ENCODE measurements around the gene ZBED6. TPM values are rescaled to one million over a fixed set of nuclear protein-coding genes. Genes with fewer than 3 reads are reported as not detected.

The ZBED6 gene
- total and polyA plus RNA-seq, 9 of the 15 experiments (the other 6 are each of a cell fraction or from before 2014, with no cell fraction given) = 0.21 to 16.6 (median 5.0) TPM

DNA sequence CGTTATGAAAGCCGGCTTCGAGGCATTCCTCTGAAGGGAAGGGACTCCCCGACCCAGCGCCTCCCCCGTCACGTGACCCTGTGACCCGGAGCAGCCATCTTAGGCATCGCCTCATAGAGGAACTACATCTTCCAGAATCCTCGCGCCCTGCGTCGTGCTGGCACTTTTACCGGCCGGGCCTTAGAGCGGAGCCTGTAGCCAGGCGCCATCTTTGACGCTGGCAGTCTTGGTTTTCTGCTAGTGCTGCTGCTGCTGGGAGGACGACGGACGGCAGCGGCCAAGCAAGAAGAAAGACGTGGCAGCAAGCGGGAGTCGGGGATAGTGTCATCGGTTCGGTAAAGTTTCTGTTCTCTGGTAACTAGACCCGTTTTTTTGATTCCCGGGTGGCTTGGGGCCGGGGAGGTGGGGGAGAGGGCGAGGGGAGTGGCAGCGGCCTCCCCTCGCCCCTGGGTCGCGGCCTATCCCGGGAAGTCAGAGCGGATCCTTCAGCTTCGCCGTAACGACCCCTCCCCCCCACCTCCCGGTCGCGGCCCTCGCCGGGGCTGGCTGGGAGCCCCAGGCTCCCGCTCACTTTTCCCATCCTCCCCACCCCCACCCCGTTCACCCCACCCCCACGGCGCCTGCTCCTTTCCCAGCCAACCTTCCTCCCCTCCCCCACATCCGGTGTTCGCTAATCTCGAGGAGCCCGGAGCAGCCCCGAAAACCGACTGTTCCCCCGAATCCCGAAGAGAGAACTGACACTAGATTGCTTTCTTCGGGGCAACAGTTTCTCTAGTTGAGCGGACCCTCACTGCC lies at the start of gene ZBED6, which contains the start of gene ZC3H11A (continued):
- TF ChIP-seq ZBED1 (IDR thresholded peaks at IDR 0.05) (0 out of 2 replicates have a peak, but pooled peaks have one; percentile 33), FOXK2 (conservative IDR thresholded peaks at IDR 0.05 in 1 of 2, IDR thresholded peaks at IDR 0.05 in 1 of 2; ENCODE audit: low read depth in 2 of 2) (peak; percentile 77 to 89; a peak in 3 of 4 replicates), RBM15 (IDR thresholded peaks at IDR 0.05; ENCODE audit: insufficient read depth, low read length) (no peak), POLR2B (IDR thresholded peaks at IDR 0.05; ENCODE audit: low read depth, partially characterized antibody) (peak; percentile 88), ZNF717 (CRISPR knock-in tag; IDR thresholded peaks at IDR 0.05) (no peak), FOXA3 (CRISPR knock-in tag; conservative IDR thresholded peaks at IDR 0.05 in 1 of 2, IDR thresholded peaks at IDR 0.05 in 1 of 2) (no peak), NR0B1 (IDR thresholded peaks at IDR 0.05; ENCODE audit: partially characterized antibody) (no peak), CBX5 (IDR thresholded peaks at IDR 0.05; ENCODE audit: borderline replicate concordance, low read depth) (no peak), MTA2 (IDR thresholded peaks at IDR 0.05; ENCODE audit: low read depth) (no peak), RBM17 (IDR thresholded peaks at IDR 0.05; ENCODE audit: borderline replicate concordance, low read depth, low read length) (no peak), SMARCB1 (IDR thresholded peaks at IDR 0.05; ENCODE audit: insufficient read length, low read depth) (no peak), ZBTB49 (CRISPR knock-in tag; IDR thresholded peaks at IDR 0.05; ENCODE audit: borderline replicate concordance) (no peak), ZNF24 (IDR thresholded peaks at IDR 0.05) (no peak)
- TF ChIP-seq, protein P1, sequence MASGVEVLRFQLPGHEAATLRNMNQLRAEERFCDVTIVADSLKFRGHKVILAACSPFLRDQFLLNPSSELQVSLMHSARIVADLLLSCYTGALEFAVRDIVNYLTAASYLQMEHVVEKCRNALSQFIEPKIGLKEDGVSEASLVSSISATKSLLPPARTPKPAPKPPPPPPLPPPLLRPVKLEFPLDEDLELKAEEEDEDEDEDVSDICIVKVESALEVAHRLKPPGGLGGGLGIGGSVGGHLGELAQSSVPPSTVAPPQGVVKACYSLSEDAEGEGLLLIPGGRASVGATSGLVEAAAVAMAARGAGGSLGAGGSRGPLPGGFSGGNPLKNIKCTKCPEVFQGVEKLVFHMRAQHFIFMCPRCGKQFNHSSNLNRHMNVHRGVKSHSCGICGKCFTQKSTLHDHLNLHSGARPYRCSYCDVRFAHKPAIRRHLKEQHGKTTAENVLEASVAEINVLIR (CRISPR knock-in tag; IDR thresholded peaks at IDR 0.05) = peak; percentile 66; the same call in 1 of the 2 replicates
- TF ChIP-seq, protein P2, sequence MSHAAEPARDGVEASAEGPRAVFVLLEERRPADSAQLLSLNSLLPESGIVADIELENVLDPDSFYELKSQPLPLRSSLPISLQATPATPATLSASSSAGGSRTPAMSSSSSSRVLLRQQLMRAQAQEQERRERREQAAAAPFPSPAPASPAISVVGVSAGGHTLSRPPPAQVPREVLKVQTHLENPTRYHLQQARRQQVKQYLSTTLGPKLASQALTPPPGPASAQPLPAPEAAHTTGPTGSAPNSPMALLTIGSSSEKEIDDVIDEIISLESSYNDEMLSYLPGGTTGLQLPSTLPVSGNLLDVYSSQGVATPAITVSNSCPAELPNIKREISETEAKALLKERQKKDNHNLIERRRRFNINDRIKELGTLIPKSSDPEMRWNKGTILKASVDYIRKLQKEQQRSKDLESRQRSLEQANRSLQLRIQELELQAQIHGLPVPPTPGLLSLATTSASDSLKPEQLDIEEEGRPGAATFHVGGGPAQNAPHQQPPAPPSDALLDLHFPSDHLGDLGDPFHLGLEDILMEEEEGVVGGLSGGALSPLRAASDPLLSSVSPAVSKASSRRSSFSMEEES (CRISPR knock-in tag; IDR thresholded peaks at IDR 0.05) = peak; percentile 100
- TF ChIP-seq, protein P3, sequence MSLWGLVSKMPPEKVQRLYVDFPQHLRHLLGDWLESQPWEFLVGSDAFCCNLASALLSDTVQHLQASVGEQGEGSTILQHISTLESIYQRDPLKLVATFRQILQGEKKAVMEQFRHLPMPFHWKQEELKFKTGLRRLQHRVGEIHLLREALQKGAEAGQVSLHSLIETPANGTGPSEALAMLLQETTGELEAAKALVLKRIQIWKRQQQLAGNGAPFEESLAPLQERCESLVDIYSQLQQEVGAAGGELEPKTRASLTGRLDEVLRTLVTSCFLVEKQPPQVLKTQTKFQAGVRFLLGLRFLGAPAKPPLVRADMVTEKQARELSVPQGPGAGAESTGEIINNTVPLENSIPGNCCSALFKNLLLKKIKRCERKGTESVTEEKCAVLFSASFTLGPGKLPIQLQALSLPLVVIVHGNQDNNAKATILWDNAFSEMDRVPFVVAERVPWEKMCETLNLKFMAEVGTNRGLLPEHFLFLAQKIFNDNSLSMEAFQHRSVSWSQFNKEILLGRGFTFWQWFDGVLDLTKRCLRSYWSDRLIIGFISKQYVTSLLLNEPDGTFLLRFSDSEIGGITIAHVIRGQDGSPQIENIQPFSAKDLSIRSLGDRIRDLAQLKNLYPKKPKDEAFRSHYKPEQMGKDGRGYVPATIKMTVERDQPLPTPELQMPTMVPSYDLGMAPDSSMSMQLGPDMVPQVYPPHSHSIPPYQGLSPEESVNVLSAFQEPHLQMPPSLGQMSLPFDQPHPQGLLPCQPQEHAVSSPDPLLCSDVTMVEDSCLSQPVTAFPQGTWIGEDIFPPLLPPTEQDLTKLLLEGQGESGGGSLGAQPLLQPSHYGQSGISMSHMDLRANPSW (CRISPR knock-in tag; IDR thresholded peaks at IDR 0.05) = 0 out of 2 replicates have a peak, but pooled peaks have one; percentile 80
- TF ChIP-seq, protein P4, sequence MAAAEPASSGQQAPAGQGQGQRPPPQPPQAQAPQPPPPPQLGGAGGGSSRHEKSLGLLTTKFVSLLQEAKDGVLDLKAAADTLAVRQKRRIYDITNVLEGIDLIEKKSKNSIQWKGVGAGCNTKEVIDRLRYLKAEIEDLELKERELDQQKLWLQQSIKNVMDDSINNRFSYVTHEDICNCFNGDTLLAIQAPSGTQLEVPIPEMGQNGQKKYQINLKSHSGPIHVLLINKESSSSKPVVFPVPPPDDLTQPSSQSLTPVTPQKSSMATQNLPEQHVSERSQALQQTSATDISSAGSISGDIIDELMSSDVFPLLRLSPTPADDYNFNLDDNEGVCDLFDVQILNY (CRISPR knock-in tag; IDR thresholded peaks at IDR 0.05) = no peak

Measured in K562 (cell line).